ENCODE measurements around the gene S100A7A. TPM values are rescaled to one million over a fixed set of nuclear protein-coding genes. Genes with fewer than 3 reads are reported as not detected.

Gene S100A7A
- total and polyA plus RNA-seq, 2 of the 13 experiments (the other 11 are each of a cell fraction or from before 2014, with no cell fraction given), result not detected

GRCh38 chr1:153465811-153466636, 49.7 kb downstream of the S100A7A start (continued):
- TF ChIP-seq ZNF687 (CRISPR knock-in tag; IDR thresholded peaks at IDR 0.05), result peak; percentile 37
- 0 out of 2 replicates have a peak, but pooled peaks have one; percentile 20 for TF ChIP-seq HOXA3 (CRISPR knock-in tag; IDR thresholded peaks at IDR 0.05)
- TF ChIP-seq ZNF556 (CRISPR knock-in tag; IDR thresholded peaks at IDR 0.05; ENCODE audit: borderline replicate concordance), result no peak
- TF ChIP-seq ZNF768 (CRISPR knock-in tag; IDR thresholded peaks at IDR 0.05), result 0 out of 2 replicates have a peak, but pooled peaks have one; percentile 16
- peak; percentile 82; the same call in 1 of the 2 replicates for TF ChIP-seq MYC (CRISPR knock-in tag; IDR thresholded peaks at IDR 0.05; ENCODE audit: borderline replicate concordance)
- peak; percentile 43; the same call in 1 of the 2 replicates for TF ChIP-seq SMC3 (IDR thresholded peaks at IDR 0.05; ENCODE audit: low read length)
- 0 out of 2 replicates have a peak, but pooled peaks have one; percentile 33 for TF ChIP-seq ZMAT3 (CRISPR knock-in tag; conservative IDR thresholded peaks at IDR 0.05)
- peak; percentile 24 for TF ChIP-seq XRCC5 (optimal IDR thresholded peaks at IDR 0.05; ENCODE audit: low read length)
- TF ChIP-seq RAD21 (CRISPR knock-in tag; IDR thresholded peaks at IDR 0.05), result peak; percentile 49; the same call in 1 of the 2 replicates
